Chondrocyte (in vitro differentiated cells): ENCODE data around the gene ZNF683. TPM values are rescaled to one million over a fixed set of nuclear protein-coding genes. Genes with fewer than 3 reads are reported as not detected.

Source experiments
- DNase-seq: peaks from one replicate; pipeline ENCODE4 v3.0.0; 2021; ENCODE audit warnings: mixed read lengths, low spot score
- H3K27ac Mint-ChIP-seq: one replicate; pipeline ENCODE4 v1.8.0; 2021; ENCODE audit warnings: mild to moderate bottlenecking, moderate library complexity, mixed read lengths; ENCODE audit not compliant: unreplicated experiment
- H3K27me3 Mint-ChIP-seq: 2 replicates; pipeline ENCODE4 v1.8.0; 2021; ENCODE audit warnings: low read depth, mixed read lengths
- H3K36me3 Mint-ChIP-seq: 2 replicates; pipeline ENCODE4 v1.8.0; 2021; ENCODE audit warnings: low read depth, mixed read lengths
- H3K4me1 Mint-ChIP-seq: 2 replicates; pipeline ENCODE4 v1.8.0; 2021; ENCODE audit warnings: low read depth, mild to moderate bottlenecking, mixed read lengths
- H3K4me3 Mint-ChIP-seq: one replicate; pipeline ENCODE4 v1.8.0; 2021; ENCODE audit warnings: mild to moderate bottlenecking, moderate library complexity, mixed read lengths; ENCODE audit not compliant: unreplicated experiment
- H3K9me3 Mint-ChIP-seq: 2 replicates; pipeline ENCODE4 v1.8.0; 2021; ENCODE audit warnings: low read depth, mixed read lengths
- total RNA-seq: library from RNA; stranded (reverse); gene quantifications from 3 replicates; pipeline ENCODE4 v1.2.1, GENCODE V29; 2021
- TF ChIP-seq, protein P1 (sequence below): fragments of 200-600 bp; sonication (generic); IDR thresholded peaks from 2 replicates; pipeline ENCODE4 v1.5.0; 2021; ENCODE audit warnings: antibody characterized with exemption, mild to moderate bottlenecking, moderate library complexity

The ZNF683 gene
- total RNA-seq, 1 donor from 2014 or later: not detected

- H3K36me3 Mint-ChIP-seq: no peaks in the 10 kb centered on the region
- H3K27me3 Mint-ChIP-seq: peaks cover 62% of the 10 kb centered on the region
- peaks cover 11% of the 10 kb centered on the region for H3K4me1 Mint-ChIP-seq
- H3K4me3 Mint-ChIP-seq: no peak overlapping the region
- no peak for DNase-seq
- TF ChIP-seq, protein P1, sequence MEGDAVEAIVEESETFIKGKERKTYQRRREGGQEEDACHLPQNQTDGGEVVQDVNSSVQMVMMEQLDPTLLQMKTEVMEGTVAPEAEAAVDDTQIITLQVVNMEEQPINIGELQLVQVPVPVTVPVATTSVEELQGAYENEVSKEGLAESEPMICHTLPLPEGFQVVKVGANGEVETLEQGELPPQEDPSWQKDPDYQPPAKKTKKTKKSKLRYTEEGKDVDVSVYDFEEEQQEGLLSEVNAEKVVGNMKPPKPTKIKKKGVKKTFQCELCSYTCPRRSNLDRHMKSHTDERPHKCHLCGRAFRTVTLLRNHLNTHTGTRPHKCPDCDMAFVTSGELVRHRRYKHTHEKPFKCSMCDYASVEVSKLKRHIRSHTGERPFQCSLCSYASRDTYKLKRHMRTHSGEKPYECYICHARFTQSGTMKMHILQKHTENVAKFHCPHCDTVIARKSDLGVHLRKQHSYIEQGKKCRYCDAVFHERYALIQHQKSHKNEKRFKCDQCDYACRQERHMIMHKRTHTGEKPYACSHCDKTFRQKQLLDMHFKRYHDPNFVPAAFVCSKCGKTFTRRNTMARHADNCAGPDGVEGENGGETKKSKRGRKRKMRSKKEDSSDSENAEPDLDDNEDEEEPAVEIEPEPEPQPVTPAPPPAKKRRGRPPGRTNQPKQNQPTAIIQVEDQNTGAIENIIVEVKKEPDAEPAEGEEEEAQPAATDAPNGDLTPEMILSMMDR: no peak
- no peaks in the 10 kb centered on the region for H3K9me3 Mint-ChIP-seq
- H3K27ac Mint-ChIP-seq: no peak overlapping the region
These were observed 39.8 kb upstream of the ZNF683 start for GRCh38 chr1:26412180-26412840.

- Mint-ChIP-seq H3K4me1 (peaks cover 11% of the 10 kb centered on the region), H3K4me3 (no peak overlapping the region), H3K27ac (no peak overlapping the region), H3K9me3 (no peaks in the 10 kb centered on the region), H3K36me3 (no peaks in the 10 kb centered on the region), H3K27me3 (peaks cover 62% of the 10 kb centered on the region)
- DNase-seq: no peak
- TF ChIP-seq, protein P1: no peak
These were observed 39.1 kb upstream of the ZNF683 start for GRCh38 chr1:26411624-26412074.

- TF ChIP-seq, protein P1: no peak
- Mint-ChIP-seq H3K4me1 (peaks cover 11% of the 10 kb centered on the region), H3K27ac (no peak within 1 kb of the TSS)
These were observed 38.4 kb upstream of the ZNF683 start, which contains the start of gene LIN28A for GRCh38 chr1:26410706-26411623. Gene LIN28A (plus strand): TSS chr1:26410817. CDS start chr1:26410892, 75 bp downstream.

DNA sequence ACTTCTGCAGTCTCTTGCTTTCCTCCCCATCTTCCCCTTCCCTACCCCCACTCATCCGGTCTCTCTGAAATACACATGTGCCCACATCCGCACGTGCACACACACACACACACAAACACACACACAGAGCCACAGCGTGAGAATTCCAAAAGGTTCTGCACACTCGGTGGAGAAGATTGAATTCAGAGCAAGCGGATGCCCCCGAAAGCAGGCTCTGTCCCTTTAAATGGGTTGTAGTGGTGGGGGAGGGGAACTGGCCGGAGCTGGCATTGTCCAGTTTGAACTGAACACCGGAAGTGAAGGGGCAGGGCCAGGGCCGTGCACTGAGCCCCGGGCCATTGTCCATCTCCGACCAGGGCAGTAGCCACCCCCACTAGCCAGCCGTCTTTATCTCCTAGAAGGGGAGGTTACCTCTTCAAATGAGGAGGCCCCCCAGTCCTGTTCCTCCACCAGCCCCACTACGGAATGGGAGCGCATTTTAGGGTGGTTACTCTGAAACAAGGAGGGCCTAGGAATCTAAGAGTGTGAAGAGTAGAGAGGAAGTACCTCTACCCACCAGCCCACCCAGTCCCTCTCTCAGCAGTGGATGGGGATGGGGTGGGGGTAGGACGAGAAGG is 36.7 kb upstream of the ZNF683 start:
- TF ChIP-seq, protein P1: no peak
- Mint-ChIP-seq H3K36me3 (no peaks in the 10 kb centered on the region), H3K4me1 (peaks cover 23% of the 10 kb centered on the region), H3K27ac (no peak overlapping the region), H3K27me3 (peaks cover 46% of the 10 kb centered on the region), H3K4me3 (no peak overlapping the region), H3K9me3 (no peaks in the 10 kb centered on the region)
- no peak for DNase-seq

More at GRCh38 chr1:26410706-26411623, 38.4 kb upstream of the ZNF683 start, which contains the start of gene LIN28A:
- Mint-ChIP-seq H3K36me3 (no peaks in the 10 kb centered on the region), H3K4me3 (no peak within 1 kb of the TSS), H3K9me3 (no peaks in the 10 kb centered on the region), H3K27me3 (peaks cover 58% of the 10 kb centered on the region)
- DNase-seq: no peak

DNA sequence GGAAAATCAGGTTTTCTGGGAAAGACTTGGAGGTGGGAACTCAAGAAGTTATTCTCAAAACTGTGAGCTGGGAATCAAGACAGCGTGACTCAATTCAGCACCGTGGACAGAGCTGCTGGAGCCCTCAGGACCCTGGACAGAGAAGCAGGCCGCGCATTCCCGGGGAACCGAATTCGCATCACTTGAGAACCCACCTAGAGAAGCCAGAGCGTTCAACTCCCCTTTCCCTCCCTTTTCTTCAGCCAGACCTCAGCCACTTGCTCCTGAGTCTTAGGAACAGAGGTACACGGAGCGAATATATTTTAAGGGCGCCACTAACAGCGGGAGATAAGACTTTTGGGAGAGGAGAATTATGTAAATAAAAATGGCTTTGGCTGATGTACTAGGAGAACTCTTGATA is 36.1 kb upstream of the ZNF683 start:
- H3K27me3 Mint-ChIP-seq: peaks cover 39% of the 10 kb centered on the region
- no peaks in the 10 kb centered on the region for H3K36me3 Mint-ChIP-seq
- H3K27ac Mint-ChIP-seq: no peak overlapping the region
- no peak for DNase-seq
- H3K4me1 Mint-ChIP-seq: peaks cover 23% of the 10 kb centered on the region
- TF ChIP-seq, protein P1: no peak
- H3K9me3 Mint-ChIP-seq: no peaks in the 10 kb centered on the region
- no peak overlapping the region for H3K4me3 Mint-ChIP-seq
